GM13977 (cell line): ENCODE results near the gene USP31.

Experiments
- DNase-seq: peaks from one replicate; pipeline ENCODE4 v3.0.0; 2012; ENCODE audit warnings: low spot score
- in situ Hi-C: fragments of 300-500 bp; cut with MboI; formaldehyde crosslinking; loops from one replicate; pipeline ENCODE4 v1.12.0; 2022; ENCODE audit warnings: low sequenced_read_pairs, low pct_unique_long_range_greater_than_20kb, mixed read lengths, inconsistent platforms; ENCODE audit not compliant: unreplicated experiment
- TF ChIP-seq, protein P1 (sequence below): IDR thresholded peaks from 2 replicates; pipeline ENCODE4 v1.5.1; 2012; ENCODE audit warnings: mild to moderate bottlenecking, control low read depth; ENCODE audit not compliant: insufficient read depth; ENCODE audit errors: extremely low read depth, missing control alignments

Gene USP31

DNA sequence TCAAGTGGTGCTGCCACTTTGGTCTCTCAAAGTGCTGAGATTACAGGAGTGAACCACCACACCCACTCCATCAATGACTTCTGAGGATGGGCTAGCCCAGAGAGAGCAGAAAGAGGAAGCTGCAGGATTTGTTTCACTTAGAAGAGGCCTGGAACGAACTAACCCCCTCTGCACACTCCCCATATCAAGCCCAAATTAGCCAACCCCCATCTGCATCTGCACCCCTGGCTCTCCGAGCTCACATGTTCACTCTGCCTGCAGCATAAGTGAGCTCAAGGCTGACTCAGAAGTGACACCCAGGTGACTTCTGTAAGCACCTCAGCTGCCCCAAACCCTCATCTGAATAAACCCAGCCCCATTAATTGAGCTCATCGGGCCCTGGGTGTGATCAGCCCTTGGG lies 38.1 kb upstream of the USP31 start:
- DNase-seq, result no peak
- in situ Hi-C loops, result loop anchor here (10.0 kb wide), 1 partner anchor 247 kb away; no protein-coding TSS in a partner anchor
- TF ChIP-seq, protein P1, sequence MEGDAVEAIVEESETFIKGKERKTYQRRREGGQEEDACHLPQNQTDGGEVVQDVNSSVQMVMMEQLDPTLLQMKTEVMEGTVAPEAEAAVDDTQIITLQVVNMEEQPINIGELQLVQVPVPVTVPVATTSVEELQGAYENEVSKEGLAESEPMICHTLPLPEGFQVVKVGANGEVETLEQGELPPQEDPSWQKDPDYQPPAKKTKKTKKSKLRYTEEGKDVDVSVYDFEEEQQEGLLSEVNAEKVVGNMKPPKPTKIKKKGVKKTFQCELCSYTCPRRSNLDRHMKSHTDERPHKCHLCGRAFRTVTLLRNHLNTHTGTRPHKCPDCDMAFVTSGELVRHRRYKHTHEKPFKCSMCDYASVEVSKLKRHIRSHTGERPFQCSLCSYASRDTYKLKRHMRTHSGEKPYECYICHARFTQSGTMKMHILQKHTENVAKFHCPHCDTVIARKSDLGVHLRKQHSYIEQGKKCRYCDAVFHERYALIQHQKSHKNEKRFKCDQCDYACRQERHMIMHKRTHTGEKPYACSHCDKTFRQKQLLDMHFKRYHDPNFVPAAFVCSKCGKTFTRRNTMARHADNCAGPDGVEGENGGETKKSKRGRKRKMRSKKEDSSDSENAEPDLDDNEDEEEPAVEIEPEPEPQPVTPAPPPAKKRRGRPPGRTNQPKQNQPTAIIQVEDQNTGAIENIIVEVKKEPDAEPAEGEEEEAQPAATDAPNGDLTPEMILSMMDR, result no peak

DNA sequence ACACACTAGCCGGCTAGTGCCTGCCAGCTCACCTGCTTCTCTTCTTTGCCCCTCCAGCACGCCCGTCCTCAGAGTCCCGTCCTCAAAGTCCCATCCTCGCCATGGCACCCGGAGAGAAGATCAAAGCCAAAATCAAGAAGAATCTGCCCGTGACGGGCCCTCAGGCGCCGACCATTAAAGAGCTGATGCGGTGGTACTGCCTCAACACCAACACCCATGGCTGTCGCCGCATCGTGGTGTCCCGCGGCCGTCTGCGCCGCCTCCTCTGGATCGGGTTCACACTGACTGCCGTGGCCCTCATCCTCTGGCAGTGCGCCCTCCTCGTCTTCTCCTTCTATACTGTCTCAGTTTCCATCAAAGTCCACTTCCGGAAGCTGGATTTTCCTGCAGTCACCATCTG lies 36.9 kb upstream of the USP31 start:
- in situ Hi-C loops, result loop anchor here (10.0 kb wide), 1 partner anchor 249 kb away; no protein-coding TSS in a partner anchor

DNA sequence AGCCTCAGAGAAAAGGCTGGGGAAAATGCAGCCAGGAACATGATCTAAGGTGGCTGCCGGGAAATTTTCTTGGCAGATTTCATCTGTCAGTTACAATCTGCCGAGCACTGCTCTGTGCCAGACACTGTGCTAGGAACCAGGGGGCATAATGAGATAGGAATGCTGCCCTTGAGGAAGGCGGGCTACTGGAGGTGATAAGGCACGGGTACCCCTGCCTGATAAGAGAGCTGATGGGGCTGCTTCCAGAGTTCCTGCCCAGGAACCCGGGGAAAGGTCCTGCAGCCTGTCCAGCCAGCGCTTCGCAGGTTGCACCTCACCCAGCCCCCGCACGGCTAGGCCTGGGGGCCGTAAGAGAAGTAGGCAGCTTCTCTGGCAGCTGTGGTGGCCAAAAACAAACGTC lies 36.4 kb upstream of the USP31 start:
- DNase-seq, result no peak
- in situ Hi-C loops, result loop anchor here (10.0 kb wide), 1 partner anchor 249 kb away; no protein-coding TSS in a partner anchor
- TF ChIP-seq, protein P1, result no peak

More for the DNA sequence above, 36.9 kb upstream of the USP31 start:
- TF ChIP-seq, protein P1, result no peak
- no peak for DNase-seq

DNA sequence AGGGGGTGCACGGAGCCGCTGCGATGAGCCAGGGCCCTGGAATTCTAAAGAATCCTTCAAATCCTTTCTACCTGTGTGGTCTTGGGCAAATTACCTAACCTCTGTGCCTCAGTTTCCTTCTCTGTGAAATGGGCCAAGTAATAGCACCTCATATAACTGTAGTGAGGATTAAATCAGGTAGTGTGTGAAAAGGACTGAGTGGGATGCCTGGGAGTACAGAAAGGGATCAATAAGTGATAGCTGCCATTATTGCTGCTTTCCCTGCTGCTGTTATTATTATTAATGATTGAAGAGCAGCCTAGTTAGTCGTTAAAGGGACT lies 34.3 kb upstream of the USP31 start:
- TF ChIP-seq, protein P1, result no peak
- in situ Hi-C loops, result loop anchor here (10.0 kb wide), 1 partner anchor 251 kb away; no protein-coding TSS in a partner anchor
- DNase-seq, result no peak

DNA sequence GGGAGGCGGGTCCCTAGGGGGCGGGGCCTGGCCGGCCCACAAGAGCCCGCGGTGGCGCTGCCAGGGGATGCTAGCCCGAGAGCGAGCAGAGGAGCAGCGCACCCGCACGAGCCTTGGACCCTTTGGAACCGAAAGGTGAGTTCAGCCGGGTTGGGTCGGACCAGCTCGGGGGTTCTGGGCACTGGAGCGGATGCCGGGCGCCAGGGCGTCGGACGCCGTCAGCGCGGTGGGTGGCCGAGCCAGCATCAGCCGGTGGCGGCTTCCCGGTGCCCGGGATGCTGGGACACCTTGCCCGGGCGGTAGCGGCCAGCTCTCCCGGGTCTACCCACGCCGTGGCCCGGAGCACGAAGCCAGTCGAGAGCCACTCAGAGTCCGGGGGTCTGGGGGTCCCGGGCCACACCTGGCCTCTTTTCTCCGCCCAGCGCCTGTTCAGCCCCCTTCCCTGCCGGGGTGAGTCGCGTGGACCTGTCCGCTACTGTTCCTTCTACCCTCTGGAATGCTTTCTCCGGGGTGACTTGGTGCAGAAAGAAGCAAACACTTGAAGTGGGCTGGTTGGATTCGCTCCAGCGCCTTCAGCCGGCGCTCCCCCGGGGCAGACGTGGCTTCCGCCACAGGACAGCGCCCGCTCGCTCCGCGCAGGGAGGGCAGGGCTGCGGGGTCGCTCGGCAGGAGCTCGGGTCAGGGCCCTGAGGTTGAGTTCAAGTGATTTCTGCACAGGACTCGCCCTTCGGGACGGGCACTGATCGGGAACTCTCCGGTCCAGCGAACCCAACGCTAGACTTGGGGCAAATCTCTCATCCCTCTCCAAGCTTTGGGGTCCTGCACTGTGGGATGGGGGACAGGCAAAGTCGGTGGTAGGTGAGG lies 33.7 kb upstream of the USP31 start, which contains the start of gene SCNN1G:
TSS of gene SCNN1G (plus strand) at position 67 of the 864 bp plus-strand sequence. CDS start 3,527 bp downstream, outside the sequence.
- in situ Hi-C loops, result loop anchor here (10.0 kb wide), 1 partner anchor 252 kb away; no protein-coding TSS in a partner anchor
- TF ChIP-seq, protein P1, result no peak
- peak; percentile 50 for DNase-seq

DNA sequence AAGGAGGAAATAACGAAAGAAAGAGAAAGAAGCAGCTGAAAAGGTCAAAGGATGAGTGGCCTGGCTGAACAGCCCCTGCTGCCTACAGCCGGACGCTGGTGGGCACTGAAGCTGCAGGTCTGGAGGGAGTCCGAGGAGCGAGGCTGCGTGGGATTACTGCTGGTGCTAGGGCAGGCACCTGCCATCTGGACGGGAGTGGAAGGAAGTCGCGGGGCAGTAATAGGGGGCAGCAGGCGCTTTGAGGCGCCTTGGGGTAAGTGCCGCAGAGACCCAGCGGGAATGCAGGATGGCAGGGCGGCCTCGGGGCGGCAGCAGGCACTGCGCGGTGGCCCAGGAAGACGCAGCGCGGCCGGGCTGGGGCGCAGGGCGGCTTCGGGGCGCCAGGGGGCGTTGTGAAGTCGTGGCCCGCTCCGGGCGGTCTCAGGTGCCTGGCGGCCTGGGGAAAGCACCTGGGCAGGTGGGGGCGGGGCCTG lies 33.0 kb upstream of the USP31 start:
- peak; percentile 95 for DNase-seq
- in situ Hi-C loops, result loop anchor here (10.0 kb wide), 1 partner anchor 253 kb away; no protein-coding TSS in a partner anchor
- TF ChIP-seq, protein P1, result peak; percentile 100
